ENCODE measurements around the gene SFR1. TPM values are rescaled to one million over a fixed set of nuclear protein-coding genes. Genes with fewer than 3 reads are reported as not detected.

SFR1 gene
- total and polyA plus RNA-seq, 7 donors: 3.5 to 9.6 (median 4.1) TPM

DNA sequence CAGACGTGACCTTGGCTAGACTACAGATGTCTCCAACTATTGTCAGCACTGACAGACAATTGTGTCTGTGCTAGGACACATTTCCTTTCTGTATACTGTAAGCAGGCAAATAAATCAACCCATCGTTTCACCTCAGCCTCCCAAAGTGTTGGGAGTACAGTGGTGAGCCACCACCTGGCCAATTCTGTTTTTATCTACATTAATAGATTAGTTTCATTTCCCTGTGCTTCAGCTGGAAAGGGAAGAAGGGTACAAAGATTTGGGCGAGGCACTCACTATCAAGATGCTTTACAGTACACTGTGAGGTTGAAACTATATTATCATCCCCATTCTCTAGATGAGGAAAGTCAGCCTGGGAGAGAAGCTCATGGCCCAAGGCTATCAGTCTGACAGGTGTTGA lies 21.9 kb downstream of the SFR1 start:
- WGBS, 3 donors: 73 to 76% (median 74%) methylated on average over 3 of the region's 3 CpGs
- Histone ChIP-seq H3K4me3 (no peak overlapping the region), H3K4me1 (no peaks in the 10 kb centered on the region), H3K36me3 (ENCODE audit: insufficient read depth in 1 of 2, low read depth in 1 of 2) (no peaks in the 10 kb centered on the region), H3K27me3 (ENCODE audit: insufficient read depth in 3 of 3, low read length in 2 of 3) (peaks cover 0 to 2% (median 0%) of the 10 kb centered on the region in 3 donors), H3K9me3 (no peaks in the 10 kb centered on the region), H3K27ac (no peak overlapping the region)
- DNase-seq (no peak), ATAC-seq (no peak)
- TF ChIP-seq, protein P1, sequence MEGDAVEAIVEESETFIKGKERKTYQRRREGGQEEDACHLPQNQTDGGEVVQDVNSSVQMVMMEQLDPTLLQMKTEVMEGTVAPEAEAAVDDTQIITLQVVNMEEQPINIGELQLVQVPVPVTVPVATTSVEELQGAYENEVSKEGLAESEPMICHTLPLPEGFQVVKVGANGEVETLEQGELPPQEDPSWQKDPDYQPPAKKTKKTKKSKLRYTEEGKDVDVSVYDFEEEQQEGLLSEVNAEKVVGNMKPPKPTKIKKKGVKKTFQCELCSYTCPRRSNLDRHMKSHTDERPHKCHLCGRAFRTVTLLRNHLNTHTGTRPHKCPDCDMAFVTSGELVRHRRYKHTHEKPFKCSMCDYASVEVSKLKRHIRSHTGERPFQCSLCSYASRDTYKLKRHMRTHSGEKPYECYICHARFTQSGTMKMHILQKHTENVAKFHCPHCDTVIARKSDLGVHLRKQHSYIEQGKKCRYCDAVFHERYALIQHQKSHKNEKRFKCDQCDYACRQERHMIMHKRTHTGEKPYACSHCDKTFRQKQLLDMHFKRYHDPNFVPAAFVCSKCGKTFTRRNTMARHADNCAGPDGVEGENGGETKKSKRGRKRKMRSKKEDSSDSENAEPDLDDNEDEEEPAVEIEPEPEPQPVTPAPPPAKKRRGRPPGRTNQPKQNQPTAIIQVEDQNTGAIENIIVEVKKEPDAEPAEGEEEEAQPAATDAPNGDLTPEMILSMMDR (IDR thresholded peaks at IDR 0.05): no peak
- intact Hi-C loops (cut with DNase I): no loop called here

DNA sequence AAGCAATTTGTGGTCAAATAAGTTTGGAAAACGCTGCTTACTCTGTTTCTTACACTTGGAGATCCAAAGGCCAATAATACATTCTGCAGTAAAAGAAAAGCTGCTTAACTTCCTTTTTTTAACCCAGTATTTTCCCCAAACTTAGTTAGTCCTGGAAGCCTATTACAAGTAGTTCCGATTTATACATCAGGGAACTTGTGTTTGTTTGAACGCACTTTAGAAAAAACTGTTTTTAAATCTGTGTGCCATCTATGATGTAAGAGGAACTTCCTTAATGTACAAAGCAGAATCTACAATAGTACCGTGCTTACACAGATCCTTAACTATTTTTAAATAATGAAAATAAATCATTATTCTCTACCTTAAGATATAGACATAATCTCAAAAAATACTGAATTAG lies 23.0 kb downstream of the SFR1 start:
- H3K4me3 ChIP-seq: no peak overlapping the region
- no peaks in the 10 kb centered on the region for H3K4me1 ChIP-seq
- no peak for DNase-seq
- ATAC-seq: no peak
- TF ChIP-seq, protein P1 (IDR thresholded peaks at IDR 0.05): no peak
- 65 to 70% (median 66%) methylated on average over 4 of the region's 4 CpGs for WGBS, 3 donors
- H3K27ac ChIP-seq: no peak overlapping the region
- no peaks in the 10 kb centered on the region for H3K36me3 ChIP-seq (ENCODE audit: insufficient read depth in 1 of 2, low read depth in 1 of 2)
- peaks cover 0 to 2% (median 0%) of the 10 kb centered on the region in 3 donors for H3K27me3 ChIP-seq (ENCODE audit: insufficient read depth in 3 of 3, low read length in 2 of 3)
- no peaks in the 10 kb centered on the region for H3K9me3 ChIP-seq
- intact Hi-C loops (cut with DNase I): no loop called here

DNA sequence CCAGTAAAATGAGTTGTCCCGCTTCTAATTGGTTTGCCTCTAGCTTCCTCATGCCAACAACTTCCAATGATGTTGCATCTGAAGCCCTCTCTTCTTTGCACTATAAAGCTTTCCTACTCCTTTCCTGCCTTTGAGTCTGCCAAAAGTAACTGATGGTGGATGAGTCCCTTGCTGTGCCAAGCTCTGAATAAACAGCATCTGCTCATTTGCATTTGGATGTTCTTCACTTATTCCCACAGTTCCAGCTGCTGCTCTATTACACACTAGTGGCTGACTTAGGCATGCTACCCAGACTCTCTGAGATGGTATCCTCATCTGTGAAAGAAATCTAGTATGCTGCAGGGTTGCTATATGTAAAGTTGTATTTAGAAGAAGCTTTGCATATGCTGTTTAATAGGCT lies 24.9 kb downstream of the SFR1 start:
- no peak overlapping the region for H3K4me3 ChIP-seq
- H3K27ac ChIP-seq: no peak overlapping the region
- H3K27me3 ChIP-seq (ENCODE audit: insufficient read depth in 3 of 3, low read length in 2 of 3): peaks cover 0 to 2% (median 0%) of the 10 kb centered on the region in 3 donors
- peaks cover 6% of the 10 kb centered on the region for H3K9me3 ChIP-seq
- TF ChIP-seq, protein P1 (IDR thresholded peaks at IDR 0.05): no peak
- WGBS, 3 donors: 54 to 71% (median 65%) methylated on average over 1 of the region's 1 CpG
- H3K36me3 ChIP-seq (ENCODE audit: insufficient read depth in 1 of 2, low read depth in 1 of 2): no peaks in the 10 kb centered on the region
- DNase-seq: no peak
- intact Hi-C loops (cut with DNase I): no loop called here
- no peak for ATAC-seq
- no peaks in the 10 kb centered on the region for H3K4me1 ChIP-seq

DNA sequence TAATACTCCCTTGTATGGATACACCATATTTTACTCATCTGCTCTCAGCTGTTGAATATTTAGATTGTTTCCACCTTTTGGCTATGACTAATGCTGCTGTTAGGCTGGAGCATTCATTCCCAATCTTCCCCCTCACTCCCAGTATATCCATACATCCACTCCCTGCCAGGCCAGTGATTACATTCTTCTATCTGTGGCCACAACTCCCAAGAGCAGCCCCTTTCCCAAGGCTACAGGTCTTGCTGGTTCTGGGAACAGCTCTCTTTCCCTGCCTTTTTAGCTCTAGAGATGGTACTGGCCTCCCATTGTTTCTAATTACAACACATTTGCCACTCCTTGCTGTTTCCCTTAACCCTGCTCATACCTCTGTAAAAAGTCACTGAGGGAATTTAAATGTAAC lies 28.2 kb downstream of the SFR1 start:
- no peak for ATAC-seq
- intact Hi-C loops (cut with DNase I): no loop called here
- Histone ChIP-seq H3K9me3 (peaks cover 15% of the 10 kb centered on the region), H3K27ac (no peak overlapping the region), H3K36me3 (ENCODE audit: insufficient read depth in 1 of 2, low read depth in 1 of 2) (no peaks in the 10 kb centered on the region), H3K27me3 (ENCODE audit: insufficient read depth in 3 of 3, low read length in 2 of 3) (peaks cover 0 to 6% (median 2%) of the 10 kb centered on the region in 3 donors), H3K4me1 (no peaks in the 10 kb centered on the region), H3K4me3 (no peak overlapping the region)
- no peak for DNase-seq
- TF ChIP-seq, protein P1 (IDR thresholded peaks at IDR 0.05): no peak

DNA sequence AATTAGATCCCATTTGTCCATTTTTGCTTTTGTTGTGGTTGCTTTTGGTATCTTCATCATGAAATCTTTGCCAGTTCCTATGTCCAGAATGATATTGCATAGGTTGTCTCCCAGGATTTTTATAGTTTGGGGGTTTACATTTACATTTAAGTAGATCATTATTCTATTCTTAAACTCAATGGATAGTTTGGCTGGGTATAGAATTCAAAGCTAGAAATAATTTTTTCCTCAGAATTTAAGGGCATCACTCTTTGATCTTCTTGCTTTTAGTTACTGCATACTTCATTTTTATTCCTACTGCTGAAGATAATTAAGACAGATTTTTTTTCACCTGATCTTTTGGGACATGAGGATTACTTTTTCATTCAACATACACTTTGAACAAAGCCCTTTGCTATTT lies 29.8 kb downstream of the SFR1 start:
- no peak for ATAC-seq
- peaks cover 15% of the 10 kb centered on the region for H3K9me3 ChIP-seq
- no peak overlapping the region for H3K27ac ChIP-seq
- intact Hi-C loops (cut with DNase I): no loop called here
- H3K4me3 ChIP-seq: no peak overlapping the region
- no peaks in the 10 kb centered on the region for H3K4me1 ChIP-seq
- TF ChIP-seq, protein P1 (IDR thresholded peaks at IDR 0.05): no peak
- no peaks in the 10 kb centered on the region for H3K36me3 ChIP-seq (ENCODE audit: insufficient read depth in 1 of 2, low read depth in 1 of 2)
- no peak for DNase-seq
- H3K27me3 ChIP-seq (ENCODE audit: insufficient read depth in 3 of 3, low read length in 2 of 3): peaks cover 0 to 9% (median 2%) of the 10 kb centered on the region in 3 donors
